ENCODE measurements around the gene SMIM9. TPM values are rescaled to one million over a fixed set of nuclear protein-coding genes. Genes with fewer than 3 reads are reported as not detected.

SMIM9 gene
- total RNA-seq, 2 donors from 2014 or later = not detected

GRCh38 chrX:154824638-154825037 is 9.8 kb downstream of the SMIM9 start:
- H3K4me1 Mint-ChIP-seq = peaks cover 6% of the 10 kb centered on the region
- no peak for DNase-seq
- H3K27ac Mint-ChIP-seq = no peak overlapping the region
- Histone ChIP-seq H3K27me3 (ENCODE audit: control insufficient read depth, insufficient read depth, low read length, poor library complexity, severe bottlenecking) (no peaks in the 10 kb centered on the region), H3K36me3 (ENCODE audit: control insufficient read depth, insufficient read depth, low read length) (no peaks in the 10 kb centered on the region), H3K27ac (ENCODE audit: low read depth, low read length) (no peak overlapping the region), H3K4me1 (ENCODE audit: control insufficient read depth, insufficient read depth, low read length) (no peaks in the 10 kb centered on the region), H3K4me3 (ENCODE audit: low read length) (no peak overlapping the region), H3K9me3 (ENCODE audit: control insufficient read depth, low read length) (no peaks in the 10 kb centered on the region), H3K9ac (ENCODE audit: extremely low read depth, low read length, poor library complexity, severe bottlenecking) (no peak overlapping the region)
- no peaks in the 10 kb centered on the region for H3K36me3 Mint-ChIP-seq (ENCODE audit: low read depth)
- 85% methylated on average over 1 of the region's 1 CpG; no CpG with 5 or more reads in 1 of the 2 experiments for WGBS, 2 experiments (ENCODE audit: insufficient coverage in 1 of 2, insufficient read length in 1 of 2)
- H3K4me3 Mint-ChIP-seq = no peak overlapping the region
- no peaks in the 10 kb centered on the region for H3K27me3 Mint-ChIP-seq (ENCODE audit: insufficient read depth)
- no peak for TF ChIP-seq CTCF (conservative IDR thresholded peaks at IDR 0.05)
- H3K9me3 Mint-ChIP-seq = peaks cover 42% of the 10 kb centered on the region

DNA sequence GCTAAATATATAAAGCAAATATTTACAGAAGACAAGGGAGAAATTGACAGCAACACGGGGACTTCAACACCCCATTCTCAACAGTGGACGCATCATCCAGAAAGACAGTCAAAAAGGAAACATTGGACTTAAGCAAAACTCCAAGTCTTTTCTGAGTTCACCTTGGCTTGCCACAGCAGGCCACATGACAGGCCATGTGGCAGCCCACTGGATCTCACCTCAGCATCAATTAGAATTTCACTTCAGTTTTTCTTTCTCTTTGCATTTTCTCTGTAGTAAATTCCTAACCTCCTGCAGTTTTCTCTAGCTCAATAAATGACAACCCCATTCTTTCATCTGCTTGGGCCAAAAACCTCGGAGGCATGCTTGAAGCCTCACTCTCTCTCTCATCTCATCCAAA is 12.4 kb downstream of the SMIM9 start:
- H3K9me3 Mint-ChIP-seq = peaks cover 51% of the 10 kb centered on the region
- peaks cover 1% of the 10 kb centered on the region for H3K36me3 Mint-ChIP-seq (ENCODE audit: low read depth)
- no peak for TF ChIP-seq CTCF (conservative IDR thresholded peaks at IDR 0.05)
- no peaks in the 10 kb centered on the region for H3K27me3 Mint-ChIP-seq (ENCODE audit: insufficient read depth)
- H3K36me3 ChIP-seq (ENCODE audit: control insufficient read depth, insufficient read depth, low read length) = no peaks in the 10 kb centered on the region
- DNase-seq = no peak
- H3K27ac ChIP-seq (ENCODE audit: low read depth, low read length) = no peak overlapping the region
- no peak overlapping the region for H3K4me3 ChIP-seq (ENCODE audit: low read length)
- no peaks in the 10 kb centered on the region for H3K27me3 ChIP-seq (ENCODE audit: control insufficient read depth, insufficient read depth, low read length, poor library complexity, severe bottlenecking)
- peaks cover 6% of the 10 kb centered on the region for H3K4me1 Mint-ChIP-seq
- no peak overlapping the region for H3K9ac ChIP-seq (ENCODE audit: extremely low read depth, low read length, poor library complexity, severe bottlenecking)
- H3K9me3 ChIP-seq (ENCODE audit: control insufficient read depth, low read length) = no peaks in the 10 kb centered on the region
- no peaks in the 10 kb centered on the region for H3K4me1 ChIP-seq (ENCODE audit: control insufficient read depth, insufficient read depth, low read length)
- no peak overlapping the region for H3K4me3 Mint-ChIP-seq
- no peak overlapping the region for H3K27ac Mint-ChIP-seq
- 66% methylated on average over 3 of the region's 3 CpGs; no CpG with 5 or more reads in 1 of the 2 experiments for WGBS, 2 experiments (ENCODE audit: insufficient coverage in 1 of 2, insufficient read length in 1 of 2)

- H3K4me3 ChIP-seq (ENCODE audit: low read length) = no peak overlapping the region
- peaks cover 53% of the 10 kb centered on the region for H3K9me3 Mint-ChIP-seq
- H3K27me3 Mint-ChIP-seq (ENCODE audit: insufficient read depth) = no peaks in the 10 kb centered on the region
- H3K4me3 Mint-ChIP-seq = no peak overlapping the region
- H3K9me3 ChIP-seq (ENCODE audit: control insufficient read depth, low read length) = no peaks in the 10 kb centered on the region
- no peak overlapping the region for H3K27ac ChIP-seq (ENCODE audit: low read depth, low read length)
- no peaks in the 10 kb centered on the region for H3K4me1 ChIP-seq (ENCODE audit: control insufficient read depth, insufficient read depth, low read length)
- no peak overlapping the region for H3K9ac ChIP-seq (ENCODE audit: extremely low read depth, low read length, poor library complexity, severe bottlenecking)
- DNase-seq = no peak
- H3K36me3 Mint-ChIP-seq (ENCODE audit: low read depth) = peaks cover 2% of the 10 kb centered on the region
- H3K36me3 ChIP-seq (ENCODE audit: control insufficient read depth, insufficient read depth, low read length) = no peaks in the 10 kb centered on the region
- peaks cover 6% of the 10 kb centered on the region for H3K4me1 Mint-ChIP-seq
- no peak for TF ChIP-seq CTCF (conservative IDR thresholded peaks at IDR 0.05)
- peak overlapping the region; percentile 74 for H3K27ac Mint-ChIP-seq
- no peaks in the 10 kb centered on the region for H3K27me3 ChIP-seq (ENCODE audit: control insufficient read depth, insufficient read depth, low read length, poor library complexity, severe bottlenecking)
These were observed 12.9 kb downstream of the SMIM9 start for GRCh38 chrX:154821523-154821922.
